ENCODE measurements around the gene PALLD.

DNA sequence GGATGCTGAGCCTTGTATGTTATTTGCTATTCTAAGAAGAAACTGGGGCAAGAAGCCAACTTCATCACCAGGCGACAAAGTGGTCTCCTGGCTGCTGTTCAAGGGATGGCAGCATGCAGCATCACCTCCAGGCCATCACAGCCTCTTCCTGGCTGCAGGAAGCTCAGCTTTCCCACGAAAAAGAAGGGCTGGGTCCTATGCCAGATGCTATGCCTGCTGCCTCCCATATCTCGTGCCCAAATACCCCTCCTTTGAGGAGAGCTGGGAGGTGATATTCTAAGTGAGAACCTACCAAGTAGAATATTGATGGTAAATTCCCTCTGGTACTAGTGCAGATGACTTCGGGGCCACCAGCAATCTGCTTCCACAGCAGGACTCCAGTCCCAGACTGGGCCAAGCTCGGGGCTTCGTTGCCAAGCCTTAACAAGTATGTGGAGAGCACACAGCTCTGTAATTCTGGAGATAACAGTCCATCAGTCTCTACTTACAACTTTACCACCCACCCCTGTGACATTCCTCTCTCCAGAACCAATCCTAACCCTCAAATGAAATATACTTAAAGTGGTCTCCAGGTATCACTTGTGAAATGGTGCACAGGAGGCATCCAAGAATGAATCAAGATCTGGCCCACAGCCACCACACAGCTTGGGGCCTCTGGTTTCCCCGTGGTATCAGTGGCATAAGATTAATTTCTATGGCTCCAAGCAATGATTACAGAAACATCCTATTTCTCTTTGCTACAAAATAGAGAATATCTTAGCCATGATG is 149.3 kb downstream of the PALLD start:
- TF ChIP-seq, protein P1, sequence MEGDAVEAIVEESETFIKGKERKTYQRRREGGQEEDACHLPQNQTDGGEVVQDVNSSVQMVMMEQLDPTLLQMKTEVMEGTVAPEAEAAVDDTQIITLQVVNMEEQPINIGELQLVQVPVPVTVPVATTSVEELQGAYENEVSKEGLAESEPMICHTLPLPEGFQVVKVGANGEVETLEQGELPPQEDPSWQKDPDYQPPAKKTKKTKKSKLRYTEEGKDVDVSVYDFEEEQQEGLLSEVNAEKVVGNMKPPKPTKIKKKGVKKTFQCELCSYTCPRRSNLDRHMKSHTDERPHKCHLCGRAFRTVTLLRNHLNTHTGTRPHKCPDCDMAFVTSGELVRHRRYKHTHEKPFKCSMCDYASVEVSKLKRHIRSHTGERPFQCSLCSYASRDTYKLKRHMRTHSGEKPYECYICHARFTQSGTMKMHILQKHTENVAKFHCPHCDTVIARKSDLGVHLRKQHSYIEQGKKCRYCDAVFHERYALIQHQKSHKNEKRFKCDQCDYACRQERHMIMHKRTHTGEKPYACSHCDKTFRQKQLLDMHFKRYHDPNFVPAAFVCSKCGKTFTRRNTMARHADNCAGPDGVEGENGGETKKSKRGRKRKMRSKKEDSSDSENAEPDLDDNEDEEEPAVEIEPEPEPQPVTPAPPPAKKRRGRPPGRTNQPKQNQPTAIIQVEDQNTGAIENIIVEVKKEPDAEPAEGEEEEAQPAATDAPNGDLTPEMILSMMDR (IDR thresholded peaks at IDR 0.05), result no peak
- no peak for TF ChIP-seq IRF2 (CRISPR knock-in tag; IDR thresholded peaks at IDR 0.05; ENCODE audit: borderline replicate concordance, low read depth)
- no peak for TF ChIP-seq TEAD4 (CRISPR knock-in tag; IDR thresholded peaks at IDR 0.05)

Measured in WTC11 (cell line).